GM21529 (cell line): ENCODE measurements around the gene HOXC11.

Experiments
- ATAC-seq: cut with Tn5 transposase; IDR thresholded peaks from one replicate; pipeline ENCODE4 v1.9.1; 2021; ENCODE audit not compliant: unreplicated experiment

Gene HOXC11

DNA sequence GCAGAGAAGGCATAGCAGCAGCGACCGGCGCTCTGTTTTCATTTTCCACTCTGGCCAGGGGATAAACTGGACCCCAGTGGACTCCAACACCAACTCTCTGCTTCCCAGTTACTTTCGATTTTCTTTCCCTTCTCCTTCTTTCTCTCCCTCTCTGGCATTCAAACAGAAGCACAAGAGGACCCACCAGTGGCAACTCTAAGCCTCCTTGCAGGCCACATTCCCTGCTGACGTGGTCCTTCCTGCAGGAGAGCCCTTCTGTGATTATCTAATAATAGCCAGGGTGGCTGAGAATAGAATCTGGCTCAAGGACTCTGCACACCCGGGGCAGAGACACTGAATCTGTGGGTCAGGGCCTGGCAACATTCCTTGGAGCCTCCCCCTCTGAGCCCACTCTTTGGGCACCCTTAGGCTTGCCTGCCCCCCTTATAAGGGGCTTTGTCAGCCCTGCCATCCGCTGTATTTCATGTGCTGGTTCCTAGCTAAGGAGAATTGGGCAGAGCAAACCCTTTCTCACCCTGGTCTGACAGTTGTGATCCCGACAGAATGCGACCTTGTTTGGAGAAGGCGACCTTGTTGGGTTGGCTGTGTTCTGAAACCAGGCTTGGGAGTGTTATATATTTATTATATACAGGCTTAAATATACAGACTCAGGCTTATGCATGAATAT, 47.1 kb downstream of the HOXC11 start:
- no peak for ATAC-seq

DNA sequence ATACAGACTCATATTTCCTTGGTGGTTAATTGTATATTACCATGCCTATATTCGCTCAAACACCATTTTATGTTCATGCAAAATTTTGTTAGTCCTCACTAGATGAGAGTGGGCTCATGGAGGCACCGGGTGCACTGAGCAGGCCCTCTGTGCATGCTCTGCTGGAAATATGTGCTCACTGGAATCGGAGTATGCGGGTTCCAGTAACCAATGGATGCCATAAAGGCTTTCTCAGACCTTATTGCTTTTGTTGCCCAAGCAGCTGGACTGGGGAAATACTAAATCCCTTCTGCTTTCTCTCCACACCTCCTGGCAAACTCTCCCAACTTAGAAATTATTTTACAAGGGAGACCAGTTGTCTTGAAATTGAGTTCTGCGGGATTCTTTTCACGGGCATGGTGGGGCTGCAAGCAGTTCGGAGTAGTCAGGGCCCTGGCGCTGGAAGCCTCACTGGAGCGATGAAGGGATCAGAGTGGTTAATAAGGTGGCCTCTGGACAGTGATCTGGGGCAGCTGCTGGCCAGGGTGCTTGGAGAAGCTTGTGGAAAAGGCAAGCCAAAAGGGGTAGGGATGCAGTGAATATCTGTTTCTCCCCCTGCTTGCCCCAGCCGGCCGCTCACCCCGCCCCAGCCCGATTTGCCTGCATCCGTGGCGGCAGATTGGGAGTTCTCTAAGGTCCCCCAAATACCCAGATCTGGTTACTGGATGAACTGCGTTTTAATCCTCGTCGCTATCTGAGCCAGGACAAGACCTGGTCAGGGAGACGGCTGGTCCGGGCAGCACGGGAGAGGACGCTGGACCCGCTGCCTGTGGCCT, 47.9 kb downstream of the HOXC11 start:
- no peak for ATAC-seq

DNA sequence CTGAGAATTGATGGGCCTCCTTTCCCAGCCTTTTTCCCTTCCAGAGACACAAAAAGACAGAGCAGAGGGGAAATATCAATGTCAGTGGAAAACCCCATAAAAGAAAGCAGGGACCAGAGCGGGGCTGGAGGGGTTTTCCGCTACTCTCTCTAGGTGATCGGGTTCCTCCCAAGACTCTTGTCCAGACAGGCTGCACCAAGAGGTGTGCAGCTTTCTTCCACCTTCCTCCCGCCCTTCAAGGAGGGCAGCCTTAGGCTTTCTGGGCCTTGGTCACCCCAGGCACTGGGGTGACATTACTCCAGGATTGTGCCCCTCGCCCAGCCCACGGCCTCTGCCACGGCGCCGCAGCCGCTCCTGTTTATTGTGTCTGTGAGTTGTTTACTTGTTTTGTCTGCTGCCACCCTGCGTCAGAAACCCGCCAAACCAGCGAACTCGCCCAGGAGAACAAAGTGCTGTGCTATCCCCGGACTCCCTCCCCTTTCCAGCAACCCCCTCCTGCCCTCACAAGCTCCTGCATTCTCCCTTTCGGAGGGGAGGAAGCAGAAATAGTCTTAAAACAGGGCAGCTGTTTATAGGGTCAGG, 48.6 kb downstream of the HOXC11 start:
- no peak for ATAC-seq

- ATAC-seq, result no peak
Observed at GRCh38 chr12:54022960-54023884, 50.3 kb downstream of the HOXC11 start.

- no peak for ATAC-seq
Observed at GRCh38 chr12:54024127-54024526, 51.2 kb downstream of the HOXC11 start.

DNA sequence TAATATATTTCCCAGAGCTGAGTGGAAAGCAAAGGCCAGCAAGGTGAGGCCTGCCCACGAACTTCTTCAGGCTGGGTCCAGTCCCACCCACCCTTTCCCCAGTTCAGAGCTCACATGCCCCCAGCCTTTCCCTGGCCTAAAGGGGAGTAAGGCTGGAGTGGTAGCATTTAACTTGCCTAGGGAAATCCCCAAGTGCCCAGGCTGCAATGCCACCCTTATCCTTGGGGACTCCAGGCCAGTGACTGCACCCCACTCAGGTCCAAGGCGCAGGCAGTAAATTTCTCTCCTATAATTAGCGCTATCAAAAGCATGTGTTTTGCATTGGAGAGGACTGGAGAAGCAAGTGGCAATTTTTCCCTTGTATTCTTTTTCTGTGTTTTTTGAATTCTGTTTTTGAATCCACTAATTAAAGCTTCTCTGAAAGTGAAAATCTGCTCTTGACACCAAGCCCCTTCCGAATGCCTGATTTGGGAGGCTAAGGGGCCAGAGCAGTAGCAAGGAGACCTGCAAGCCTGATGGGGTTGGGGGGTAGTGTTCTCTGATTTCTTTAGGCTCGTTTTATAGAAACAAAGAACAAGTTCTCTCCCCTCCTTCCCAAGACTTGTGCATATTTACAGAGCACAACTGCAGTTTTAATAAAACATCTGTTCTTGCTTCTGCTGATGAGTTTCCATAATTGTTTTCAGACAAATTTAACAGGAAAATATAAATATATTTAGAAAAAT, 51.8 kb downstream of the HOXC11 start:
- no peak for ATAC-seq

DNA sequence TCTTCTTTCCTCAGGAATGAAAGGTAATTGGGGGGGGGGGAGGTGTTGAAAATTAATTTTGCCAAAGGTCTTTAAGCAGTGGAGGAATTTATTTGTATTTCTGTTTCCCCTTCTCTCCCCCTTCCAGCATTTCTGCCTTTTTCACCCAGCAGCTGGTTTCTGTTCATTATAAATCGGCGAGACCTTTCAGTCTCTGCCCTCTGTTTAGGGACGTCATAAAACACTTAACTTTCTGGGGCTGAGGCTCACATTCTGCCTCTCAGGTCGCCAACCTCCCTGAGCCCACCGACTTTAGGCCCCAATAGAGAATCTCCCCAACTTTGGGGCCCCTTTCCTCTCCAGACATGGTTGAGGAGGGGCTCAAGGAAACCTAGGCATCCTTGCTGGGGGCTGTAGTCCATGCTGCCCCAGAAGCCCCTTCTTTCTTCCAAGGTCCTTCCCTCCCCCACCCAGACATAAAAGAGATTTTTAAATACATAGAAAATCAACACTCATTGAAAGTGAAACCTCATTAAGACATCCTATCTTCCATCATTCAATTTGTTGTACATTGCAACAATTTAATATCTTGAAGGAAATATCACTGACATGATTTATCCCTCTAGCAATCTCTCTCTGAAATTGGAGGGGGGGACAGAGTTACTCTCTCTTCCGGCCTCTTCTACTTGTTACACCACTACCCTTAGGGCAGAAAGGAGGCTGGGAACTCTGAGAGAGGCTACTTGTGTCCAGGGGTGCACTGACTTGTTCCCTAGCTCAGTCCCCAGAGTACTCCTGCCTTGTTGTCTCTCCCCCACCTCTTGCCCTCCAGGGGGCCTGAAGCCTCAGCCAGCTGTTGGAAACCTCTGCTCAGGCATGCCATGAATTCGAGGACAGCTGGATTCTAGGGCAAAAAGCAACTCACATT, 52.8 kb downstream of the HOXC11 start:
- no peak for ATAC-seq

- ATAC-seq, result no peak
Observed at GRCh38 chr12:54026640-54027441, 53.9 kb downstream of the HOXC11 start.
